Stimulated activated CD8-positive, alpha-beta memory T cell treated with anti-CD3 and anti-CD28 coated beads, Interleukin-4, amount 100 ng/mL, for 4 hours (primary cell): ENCODE measurements around the gene RBM4.
A peak's percentile ranks its signal among the peaks of the same experiment; 100 is the strongest.
"Not testable (repeated sequence)": the region's sequence is repeated elsewhere in the genome, so short reads cannot be mapped to it uniquely, and the experiment has no call there.

Source experiments
- DNase-seq, 2 donors: peaks; one replicate each; pipeline ENCODE4 v3.0.0-alpha.2; 2020; ENCODE audit warnings: low read depth in 2 of 2, low spot score in 1 of 2

The RBM4 gene

GRCh38 chr11:66638177-66639065, at the start of gene RBM4:
TSS of gene RBM4 (plus strand) at chr11:66638703. CDS start at chr11:66639712, 1,009 bp downstream.
- peak; percentile 87 to 92 for DNase-seq

- not testable (repeated sequence) for DNase-seq
These were observed 49.2 kb upstream of the RBM4 start for GRCh38 chr11:66589315-66589714.

- DNase-seq, result no peak
These were observed 48.4 kb upstream of the RBM4 start for GRCh38 chr11:66589996-66590675.

GRCh38 chr11:66591175-66591574, 47.3 kb upstream of the RBM4 start:
- no peak for DNase-seq

GRCh38 chr11:66592457-66593302, 45.8 kb upstream of the RBM4 start, which contains the start of the genes CCDC87 and CCS:
TSS of gene CCDC87 (minus strand) at chr11:66593063. CDS start at chr11:66593015, 48 bp downstream.
TSS of gene CCS (plus strand) at chr11:66593185. CDS start at chr11:66593262, 77 bp downstream.
- DNase-seq, result peak; percentile 97 to 98

- no peak for DNase-seq
These were observed 45.2 kb upstream of the RBM4 start for GRCh38 chr11:66593303-66593635.

GRCh38 chr11:66593650-66594049, 44.9 kb upstream of the RBM4 start:
- no peak for DNase-seq

GRCh38 chr11:66595245-66595904, 43.1 kb upstream of the RBM4 start:
- no peak for DNase-seq

GRCh38 chr11:66598993-66599392, 39.5 kb upstream of the RBM4 start:
- DNase-seq, result no peak

GRCh38 chr11:66600219-66600618, 38.3 kb upstream of the RBM4 start:
- DNase-seq, result no peak

- no peak for DNase-seq
These were observed 37.8 kb upstream of the RBM4 start for GRCh38 chr11:66600631-66601233.

GRCh38 chr11:66603072-66603471, 35.4 kb upstream of the RBM4 start:
- no peak for DNase-seq

- DNase-seq, result no peak
These were observed 34.3 kb upstream of the RBM4 start for GRCh38 chr11:66604155-66604554.

- DNase-seq, result not testable (repeated sequence)
These were observed 31.9 kb upstream of the RBM4 start for GRCh38 chr11:66606608-66607007.

- DNase-seq, result no peak
These were observed 31.2 kb upstream of the RBM4 start for GRCh38 chr11:66607126-66607834.

- DNase-seq, result no peak
These were observed 28.5 kb upstream of the RBM4 start for GRCh38 chr11:66609721-66610617.

- no peak for DNase-seq
These were observed 26.0 kb upstream of the RBM4 start for GRCh38 chr11:66612458-66612857.

GRCh38 chr11:66614073-66614472, 24.4 kb upstream of the RBM4 start:
- no peak for DNase-seq
